Putamen (tissue), 1 donor: ENCODE measurements around the gene VMP1.
"Not testable (repeated sequence)": the region's sequence is repeated elsewhere in the genome, so short reads cannot be mapped to it uniquely, and the experiment has no call there.

Source experiments
- DNase-seq: peaks from one replicate; pipeline ENCODE4 v3.0.0-alpha.2; 2016; ENCODE audit warnings: low spot score

The VMP1 gene

GRCh38 chr17:59863616-59864015 lies 156.2 kb downstream of the VMP1 start:
- DNase-seq = no peak

DNA sequence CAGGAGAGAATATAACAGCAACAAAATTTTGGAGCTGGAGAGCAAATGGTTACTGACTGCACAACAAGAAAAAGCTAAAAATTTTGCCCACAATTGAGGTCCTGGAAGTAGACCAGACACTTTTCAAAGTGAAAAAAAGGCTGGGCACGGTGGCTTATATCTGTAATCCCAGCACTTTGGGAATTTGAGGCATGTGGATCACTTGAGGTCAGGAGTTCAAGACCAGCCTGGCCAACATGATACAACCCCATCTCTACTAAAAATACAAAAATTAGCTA lies 162.4 kb downstream of the VMP1 start:
- DNase-seq = no peak

- DNase-seq = no peak
Observed at GRCh38 chr17:59870482-59870881, 163.0 kb downstream of the VMP1 start.

GRCh38 chr17:59872351-59872750 lies 164.9 kb downstream of the VMP1 start:
- no peak for DNase-seq

GRCh38 chr17:59873414-59873813 lies 166.0 kb downstream of the VMP1 start:
- not testable (repeated sequence) for DNase-seq

- DNase-seq = no peak
Observed at GRCh38 chr17:59874376-59874775, 166.9 kb downstream of the VMP1 start.

- DNase-seq = no peak
Observed at GRCh38 chr17:59876107-59876506, 168.7 kb downstream of the VMP1 start.

DNA sequence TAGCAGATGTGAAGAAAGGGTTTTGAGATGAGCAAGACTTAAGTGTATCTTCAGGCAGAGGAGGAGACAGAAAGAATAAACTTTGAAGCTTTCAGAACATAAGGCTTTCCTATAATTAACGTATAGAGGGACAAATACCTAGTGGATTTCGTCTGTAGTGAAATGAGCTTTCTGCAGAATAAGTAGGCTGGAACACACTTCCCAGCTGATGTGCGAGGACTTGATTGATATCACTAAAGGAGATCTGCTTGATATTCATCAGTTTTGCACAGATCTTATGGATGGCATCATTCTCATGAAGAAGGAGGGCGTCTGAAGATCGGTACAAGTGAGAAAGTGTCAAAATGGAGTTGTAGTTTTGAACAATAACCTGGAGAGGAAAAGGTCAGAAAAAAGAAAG lies 170.5 kb downstream of the VMP1 start:
- DNase-seq = no peak

- no peak for DNase-seq
Observed at GRCh38 chr17:59878624-59879023, 171.2 kb downstream of the VMP1 start.

- no peak for DNase-seq
Observed at GRCh38 chr17:59884861-59885260, 177.4 kb downstream of the VMP1 start.

DNA sequence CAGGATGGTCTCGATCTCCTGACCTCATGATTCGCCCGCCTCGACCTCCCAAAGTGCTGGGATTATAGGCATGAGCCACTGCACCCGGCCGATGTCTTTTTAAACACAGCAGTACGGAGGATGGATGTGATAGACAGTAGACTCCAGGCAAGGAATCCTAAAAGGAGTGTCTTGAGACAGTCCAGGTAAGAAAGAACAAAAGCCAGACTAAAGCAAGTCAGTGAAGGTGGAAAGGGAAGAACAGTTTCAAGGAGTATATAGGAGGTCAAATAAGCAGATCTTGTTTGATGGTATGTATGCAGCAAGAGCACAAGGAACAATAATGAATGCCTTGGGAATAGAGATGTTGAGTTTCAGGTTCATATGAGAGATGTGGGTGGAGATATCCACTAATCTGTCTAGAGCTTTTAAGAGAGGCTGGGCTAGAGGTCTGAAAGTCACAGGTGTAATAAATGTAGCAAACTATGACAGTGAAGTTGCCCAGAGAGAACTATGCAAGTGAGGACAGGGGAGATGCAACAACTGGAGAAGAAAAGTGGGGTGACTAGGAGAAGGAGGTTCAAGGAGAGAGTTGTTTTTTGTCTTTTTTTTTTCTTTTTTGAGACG lies 180.8 kb downstream of the VMP1 start:
- DNase-seq = no peak

DNA sequence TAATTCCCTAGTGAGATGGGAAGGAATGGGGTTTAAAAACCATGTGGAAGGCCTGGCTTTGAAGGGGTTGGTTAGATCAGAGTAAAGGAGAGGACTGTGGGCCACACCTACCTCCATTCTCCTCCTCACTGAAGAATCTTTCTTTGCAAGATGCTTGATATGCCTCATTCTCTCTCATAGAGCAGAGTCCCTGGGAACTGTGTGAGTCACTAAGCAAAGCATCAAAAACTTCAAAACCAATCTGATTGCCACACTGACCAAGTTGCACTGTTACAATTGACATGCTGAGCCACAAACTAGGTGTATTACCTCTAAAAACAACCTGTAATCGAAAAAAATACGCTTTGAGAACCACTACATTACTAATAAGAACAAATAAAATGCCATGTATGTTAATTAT lies 183.3 kb downstream of the VMP1 start:
- DNase-seq = no peak
